ENCODE measurements around the gene OCRL.

OCRL gene

DNA sequence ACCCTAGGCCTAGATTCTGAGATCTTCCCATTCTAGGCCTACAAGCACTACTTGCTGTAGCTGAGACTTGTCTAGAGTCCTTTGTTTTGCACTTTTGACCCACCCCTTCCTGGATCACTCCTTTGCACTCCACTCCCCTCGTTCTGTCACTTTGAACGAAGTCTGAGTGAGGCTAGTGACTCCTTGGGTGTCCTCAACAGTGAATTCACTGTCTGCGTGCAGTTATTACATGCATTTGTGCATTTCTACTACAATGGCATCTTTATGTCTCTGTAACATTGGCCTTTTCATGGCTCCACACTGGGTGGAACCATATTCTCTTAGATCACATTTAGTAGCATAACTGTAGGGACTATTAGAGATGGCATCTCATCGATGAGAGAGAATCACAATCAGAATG, 50.5 kb downstream of the OCRL start:
- DNase-seq = no peak

- DNase-seq = no peak
Measured at GRCh38 chrX:129593137-129593536, 53.1 kb downstream of the OCRL start.

- no peak for DNase-seq
Measured at GRCh38 chrX:129594781-129595180, 54.7 kb downstream of the OCRL start.

- DNase-seq = no peak
Measured at GRCh38 chrX:129596077-129596476, 56.0 kb downstream of the OCRL start.

GRCh38 chrX:129597905-129598304, 57.8 kb downstream of the OCRL start:
- DNase-seq = no peak

- no peak for DNase-seq
Measured at GRCh38 chrX:129599499-129599898, 59.4 kb downstream of the OCRL start.

DNA sequence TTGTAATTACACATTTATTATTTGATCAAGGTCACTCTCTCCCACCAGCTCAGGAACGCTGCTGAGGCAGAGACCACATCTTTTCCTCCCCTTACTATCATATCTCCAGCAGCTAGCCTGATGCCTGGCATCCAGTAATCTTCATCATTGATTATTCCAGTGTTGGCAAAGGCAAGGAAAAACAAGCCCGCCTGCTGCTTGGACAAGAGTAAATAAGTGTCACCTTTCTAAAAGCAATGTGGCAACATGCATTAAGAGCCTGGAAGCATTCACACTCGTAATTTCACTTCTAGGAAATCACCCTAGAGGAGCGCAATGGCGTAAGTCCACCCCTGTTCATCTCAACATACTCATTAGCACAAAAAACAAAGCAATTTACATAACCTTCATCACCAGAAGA, 59.9 kb downstream of the OCRL start:
- DNase-seq = no peak

GRCh38 chrX:129600981-129601424, 60.9 kb downstream of the OCRL start:
- DNase-seq = peak; percentile 36

DNA sequence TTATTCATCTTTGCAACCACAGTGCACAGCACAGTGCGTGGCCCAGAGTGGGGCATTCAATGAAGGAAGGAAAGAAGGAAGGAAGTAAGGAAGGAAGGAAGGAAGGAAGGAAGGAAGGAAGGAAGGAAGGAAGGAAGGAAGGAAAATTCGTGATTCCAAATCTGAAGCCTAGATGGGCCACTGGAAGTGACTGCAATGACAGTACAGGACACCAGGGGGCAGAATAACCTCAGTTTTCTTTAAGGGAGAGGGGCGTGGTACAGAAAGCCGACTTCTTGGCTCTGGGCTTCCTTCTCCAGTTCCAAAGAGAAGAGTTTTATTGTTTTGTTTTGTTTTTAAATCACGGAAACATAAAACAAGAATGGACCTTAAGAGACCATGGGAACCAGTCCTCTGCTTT, 66.9 kb downstream of the OCRL start:
- DNase-seq = peak; percentile 72

DNA sequence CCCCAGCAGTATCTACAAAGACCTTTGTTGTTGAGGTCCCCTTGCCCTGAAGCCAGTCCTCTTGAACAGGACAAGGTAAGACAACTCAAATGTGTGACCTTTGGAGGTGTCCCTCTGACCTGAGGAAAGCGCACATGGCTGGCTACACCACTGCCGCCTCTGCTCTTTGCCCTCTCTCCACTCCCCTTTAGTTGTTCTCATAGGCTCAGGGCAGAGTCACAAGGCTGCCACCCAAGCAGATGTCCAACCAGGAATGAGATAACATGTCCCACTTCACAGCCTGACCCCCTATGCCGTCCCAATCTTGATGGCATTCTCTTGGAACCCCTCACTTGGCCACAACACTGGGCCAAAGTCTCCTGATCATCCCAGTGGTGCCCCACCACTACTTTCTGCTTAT, 68.4 kb downstream of the OCRL start:
- DNase-seq = no peak

- no peak for DNase-seq
Measured at GRCh38 chrX:129609395-129609794, 69.3 kb downstream of the OCRL start.

DNA sequence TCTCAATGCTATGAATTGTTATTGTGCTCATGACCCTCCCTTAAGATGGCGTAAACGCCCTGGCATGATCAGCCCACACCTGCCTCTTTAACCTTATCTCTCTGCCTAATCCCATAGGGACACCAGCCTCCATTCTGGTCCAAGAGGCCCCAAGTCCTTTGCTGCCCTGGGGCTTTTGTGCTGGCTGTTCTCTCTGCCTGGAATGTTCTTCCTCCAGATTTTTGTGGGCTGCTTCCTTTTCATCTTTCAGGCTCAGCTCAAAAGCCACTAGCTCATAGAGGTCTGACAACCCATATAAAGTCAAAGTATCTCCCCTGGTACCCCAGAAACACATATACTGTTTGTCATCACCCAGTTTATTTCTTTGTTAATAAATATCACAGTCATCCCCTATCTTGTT, 72.3 kb downstream of the OCRL start:
- DNase-seq = no peak

GRCh38 chrX:129613596-129613995, 73.5 kb downstream of the OCRL start:
- DNase-seq = peak; percentile 13

DNA sequence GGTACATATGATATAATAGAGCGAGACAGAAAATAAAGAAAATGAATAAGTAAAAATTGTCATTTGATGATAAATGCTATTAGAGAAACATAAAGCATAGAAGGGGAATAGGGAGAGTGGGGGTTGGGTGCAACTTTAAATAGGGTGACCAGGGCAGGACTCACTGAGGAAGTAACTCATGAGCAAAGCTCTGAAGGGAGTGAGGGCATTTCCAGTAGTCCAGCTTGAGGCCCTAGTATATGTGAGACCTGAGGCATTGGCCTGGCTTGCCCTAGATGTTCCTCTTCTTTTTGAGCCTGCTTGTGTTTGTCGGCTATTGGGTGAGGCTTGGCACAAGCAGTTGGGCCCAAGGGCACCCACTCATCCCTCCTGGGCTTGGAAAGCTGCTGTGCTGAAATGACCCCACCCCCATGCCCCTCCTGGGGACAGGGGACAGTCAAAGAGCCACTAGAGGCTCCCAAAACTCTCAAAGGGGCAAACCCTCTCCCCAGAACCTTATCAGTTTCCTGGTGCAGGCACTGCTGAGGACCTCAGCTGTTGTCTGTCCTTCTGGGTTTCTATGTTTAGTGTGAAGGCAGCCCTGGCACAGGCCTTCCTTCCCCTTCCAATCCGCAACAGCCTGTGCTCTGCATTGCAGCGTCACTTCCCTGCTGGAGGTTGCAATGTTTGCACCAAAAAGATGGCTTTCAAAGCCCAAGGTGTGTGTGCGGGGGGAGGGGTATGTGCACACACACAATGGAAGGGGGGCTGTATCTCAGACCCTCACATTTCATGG, 74.6 kb downstream of the OCRL start:
- no peak for DNase-seq

DNA sequence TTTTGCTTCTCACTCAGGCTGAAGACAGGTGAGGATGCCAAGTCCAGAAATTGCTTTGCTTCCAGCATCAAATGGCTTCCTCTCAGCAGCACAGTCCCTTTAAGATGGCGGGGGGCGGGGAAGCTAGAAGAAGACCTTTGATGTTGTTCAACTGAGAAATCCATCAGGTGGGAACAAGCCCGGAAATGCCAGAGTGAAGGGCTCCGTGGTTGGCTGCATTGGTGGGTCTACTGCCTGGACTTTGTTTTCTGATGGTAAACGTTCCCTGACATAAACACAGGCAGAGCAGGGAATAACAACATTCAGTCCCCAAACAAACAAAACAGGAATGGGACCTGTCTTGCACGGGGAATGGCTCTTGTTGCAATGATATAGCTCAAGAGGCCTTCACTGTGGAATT, 77.4 kb downstream of the OCRL start:
- no peak for DNase-seq

DNA sequence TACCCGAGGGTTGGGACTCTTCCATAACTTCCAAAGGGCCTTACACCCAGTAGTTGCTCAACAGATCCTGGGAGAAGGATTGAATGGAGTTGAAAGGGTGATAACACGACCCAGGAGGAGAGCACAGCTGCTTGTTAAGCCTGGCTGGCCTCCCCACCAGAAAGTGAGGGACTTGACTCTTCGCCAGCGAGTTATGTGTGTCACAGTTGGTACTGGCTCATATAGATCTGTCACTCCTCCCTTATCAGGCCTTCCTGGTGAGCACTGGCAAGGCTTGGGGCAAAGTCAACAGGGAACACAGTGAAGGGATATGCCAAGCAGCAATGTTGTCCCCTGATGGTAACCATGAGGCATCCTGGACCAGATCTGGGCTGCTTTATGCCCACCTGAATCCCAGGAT, 78.9 kb downstream of the OCRL start:
- DNase-seq = no peak

DNA sequence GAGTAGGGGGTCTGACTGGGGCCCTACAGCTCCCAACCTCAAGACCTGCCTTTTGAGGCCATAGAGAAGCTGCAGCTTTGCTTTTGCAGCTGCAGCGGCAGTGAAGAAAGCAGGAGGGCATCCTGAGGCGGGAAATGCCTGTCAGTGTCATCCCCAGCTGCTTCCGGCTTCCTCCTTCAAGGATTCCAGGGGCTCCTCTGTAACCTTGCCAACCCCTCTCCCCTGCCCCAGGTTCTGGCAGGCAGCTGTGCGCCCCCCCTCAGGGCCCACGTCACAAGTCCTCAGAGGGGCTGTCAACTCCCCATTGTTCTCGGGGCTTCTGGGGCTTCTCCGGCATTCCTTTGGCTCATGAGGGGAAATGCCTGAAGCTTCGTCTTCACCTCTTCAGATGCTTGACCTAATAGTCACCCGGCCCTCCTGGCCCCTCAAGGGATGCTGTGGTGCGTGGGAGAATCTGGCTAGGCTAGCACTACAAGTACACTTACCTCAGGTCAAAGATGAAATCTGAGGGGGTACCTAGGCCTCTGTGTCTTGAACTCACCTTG, 82.8 kb downstream of the OCRL start:
- DNase-seq = no peak

GRCh38 chrX:129626026-129626425, 86.0 kb downstream of the OCRL start:
- DNase-seq = no peak

DNA sequence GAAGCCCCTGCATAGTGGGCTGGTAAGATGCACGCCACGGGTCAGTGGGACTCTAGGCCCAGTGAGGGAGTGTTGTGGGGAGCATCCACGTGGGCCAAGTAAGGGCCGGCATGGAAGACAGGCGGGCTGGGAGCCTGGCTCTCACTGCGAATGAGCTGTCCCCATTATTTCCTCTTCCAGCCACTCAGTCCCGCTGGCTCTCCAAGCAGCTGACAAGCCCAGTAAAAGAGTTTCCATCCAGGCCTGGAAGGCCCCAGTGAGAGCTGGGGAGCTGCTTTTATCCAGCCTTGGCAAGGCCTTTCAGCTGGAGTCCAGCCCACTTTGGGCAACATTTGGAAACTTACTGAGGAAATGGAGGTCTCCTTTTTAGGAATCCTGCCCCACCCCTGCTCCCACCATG, 89.8 kb downstream of the OCRL start:
- DNase-seq = no peak

DNA sequence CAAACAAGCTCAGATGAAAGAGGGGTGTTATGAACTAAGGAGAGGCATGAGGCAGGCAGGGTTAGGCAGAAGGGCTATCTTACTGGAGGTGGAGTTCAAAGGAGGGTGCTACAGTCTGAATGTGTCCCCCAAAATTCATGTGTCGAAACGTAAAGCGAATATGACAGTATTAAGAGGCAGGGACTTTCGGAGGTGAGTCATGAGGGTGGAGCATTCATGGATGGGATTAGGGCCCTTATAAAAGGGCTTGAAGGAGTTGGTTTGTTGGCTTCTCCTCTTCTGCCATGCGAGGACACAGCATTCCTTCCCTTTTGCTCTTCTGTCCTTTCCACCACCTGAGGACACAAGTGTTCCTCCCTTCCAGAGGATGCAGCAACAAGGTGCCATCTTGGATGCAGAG, 91.8 kb downstream of the OCRL start:
- no peak for DNase-seq

- DNase-seq = no peak
Measured at GRCh38 chrX:129632443-129632842, 92.4 kb downstream of the OCRL start.

DNA sequence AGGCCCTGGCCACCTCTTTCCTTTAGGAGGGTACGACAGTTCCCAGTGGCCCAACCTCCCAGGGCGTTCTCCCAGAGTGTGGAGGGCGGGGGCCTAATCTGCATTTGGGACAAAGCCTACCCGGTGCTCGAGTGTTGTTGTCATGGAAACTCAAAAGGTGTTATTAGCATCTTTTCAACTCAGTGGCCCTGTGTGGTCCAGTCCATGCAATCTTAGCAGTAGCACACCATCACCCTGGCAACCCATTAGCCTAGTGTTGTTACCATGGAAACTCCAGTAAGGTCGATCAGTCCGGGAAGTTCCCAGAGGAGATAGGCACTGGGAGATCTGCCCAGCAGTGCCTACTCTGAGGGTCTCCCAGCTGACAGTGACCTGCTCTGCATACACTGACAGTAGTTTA, 94.5 kb downstream of the OCRL start:
- DNase-seq = no peak

DNA sequence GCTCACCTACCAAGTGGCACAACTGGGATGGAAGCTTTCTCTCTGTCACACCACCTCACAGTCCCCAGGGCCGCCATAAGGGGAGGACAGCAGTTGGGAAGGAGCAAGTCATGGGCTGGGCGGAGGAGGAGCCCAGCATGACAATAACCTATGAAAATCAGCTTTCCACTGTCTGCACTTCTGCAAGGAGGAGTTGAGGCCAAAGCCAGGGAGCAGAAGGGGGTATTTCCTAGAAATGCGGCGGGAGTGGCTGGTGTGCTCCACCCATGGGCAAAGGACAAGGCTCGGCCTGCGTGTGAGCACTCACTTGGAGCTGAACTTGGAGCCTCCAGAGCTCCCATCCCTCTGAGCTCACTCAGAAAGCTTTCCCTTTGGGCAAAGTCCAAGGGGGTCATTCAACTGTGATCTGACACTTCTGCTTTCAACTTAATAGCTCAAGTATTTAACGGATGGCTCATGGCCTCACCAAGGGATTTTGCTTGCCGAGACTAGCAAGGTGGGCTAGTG, 96.2 kb downstream of the OCRL start:
- no peak for DNase-seq

DNA sequence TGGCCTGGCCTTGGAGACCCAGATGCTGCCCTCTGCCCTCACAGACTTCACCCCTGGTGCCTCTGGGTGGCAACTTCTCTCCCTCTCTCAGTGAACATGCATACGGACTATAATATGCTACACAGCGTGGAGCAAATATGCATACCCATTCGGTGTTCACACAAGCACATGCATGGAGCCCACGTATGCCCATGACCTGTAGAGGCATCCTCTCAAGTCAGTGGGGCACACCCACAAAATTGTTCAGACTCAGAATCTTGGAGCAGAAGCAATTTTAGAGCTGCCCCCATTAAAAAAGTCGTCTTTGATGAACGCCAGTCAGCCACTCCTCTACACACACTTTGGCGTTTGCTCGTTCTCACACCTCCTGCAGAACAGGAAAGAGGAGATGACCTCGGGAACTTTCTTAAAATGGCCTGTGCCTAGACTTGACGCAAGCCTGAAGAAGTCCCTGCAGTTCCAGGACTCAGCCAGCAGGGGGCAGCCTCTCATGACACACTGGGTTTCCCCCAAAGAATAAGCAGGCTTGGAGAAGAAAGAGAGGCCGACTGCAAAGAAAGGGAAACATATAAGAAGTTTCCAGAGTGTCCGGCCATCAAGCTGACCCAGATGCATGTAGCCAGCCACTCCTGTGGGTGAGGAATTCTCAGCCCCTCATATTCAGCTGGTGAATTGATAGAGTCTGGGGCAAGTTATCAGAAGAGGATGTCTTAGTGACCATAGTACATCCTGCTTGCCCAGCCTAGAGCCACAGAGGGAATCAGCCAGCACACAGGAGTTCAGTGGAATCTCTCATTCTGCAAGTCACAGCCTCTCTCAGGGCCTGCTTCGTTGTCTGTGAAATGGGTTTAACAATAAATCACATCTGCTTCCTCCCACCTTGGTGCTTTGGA, 97.4 kb downstream of the OCRL start:
- DNase-seq = peak; percentile 81

Measured in activated CD4-positive, alpha-beta T cell treated with anti-CD3 and anti-CD28 coated beads, Interleukin-2, Interleukin-6, amounts not matched to agents 100 ng/mL and 50 ng/mL, durations not matched to agents 16 hours and 8 hours (primary cell).